NK-92 treated with Interleukin-12 subunit alpha and Interleukin-12 subunit beta, amount 100 ng/mL, for 24 hours (cell line): ENCODE data around the gene LLGL2.
A peak's percentile ranks its signal among the peaks of the same experiment; 100 is the strongest.
"Not testable (repeated sequence)": the region's sequence is repeated elsewhere in the genome, so short reads cannot be mapped to it uniquely, and the experiment has no call there.

Experiments
- DNase-seq: peaks from one replicate; lab custom pipeline; 2025; lab: John Stamatoyannopoulos, UW

Gene LLGL2

DNA sequence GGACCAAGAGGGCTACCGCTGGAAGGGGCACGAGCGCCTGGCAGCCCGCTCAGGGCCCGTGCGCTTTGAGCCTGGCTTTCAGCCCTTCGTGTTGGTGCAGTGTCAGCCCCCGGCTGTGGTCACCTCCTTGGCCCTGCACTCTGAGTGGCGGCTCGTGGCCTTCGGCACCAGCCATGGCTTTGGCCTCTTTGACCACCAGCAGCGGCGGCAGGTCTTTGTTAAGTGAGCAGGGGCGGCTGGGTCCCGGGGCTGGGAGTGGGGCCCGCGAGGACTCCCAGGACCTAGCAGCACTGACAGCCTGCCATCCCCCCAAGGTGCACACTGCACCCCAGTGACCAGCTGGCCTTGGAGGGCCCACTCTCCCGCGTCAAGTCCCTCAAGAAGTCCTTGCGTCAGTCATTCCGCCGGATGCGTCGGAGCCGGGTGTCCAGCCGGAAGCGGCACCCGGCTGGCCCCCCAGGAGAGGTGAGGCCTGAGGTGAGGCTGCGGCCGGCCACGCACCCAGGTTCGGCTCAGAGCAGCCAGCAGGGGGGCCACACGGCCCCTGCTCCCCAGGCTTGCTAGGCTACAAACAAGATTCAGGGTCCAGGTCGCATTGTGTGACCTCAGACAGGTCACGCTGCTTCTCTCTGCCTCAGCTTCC is 44.7 kb downstream of the LLGL2 start:
- no peak for DNase-seq

DNA sequence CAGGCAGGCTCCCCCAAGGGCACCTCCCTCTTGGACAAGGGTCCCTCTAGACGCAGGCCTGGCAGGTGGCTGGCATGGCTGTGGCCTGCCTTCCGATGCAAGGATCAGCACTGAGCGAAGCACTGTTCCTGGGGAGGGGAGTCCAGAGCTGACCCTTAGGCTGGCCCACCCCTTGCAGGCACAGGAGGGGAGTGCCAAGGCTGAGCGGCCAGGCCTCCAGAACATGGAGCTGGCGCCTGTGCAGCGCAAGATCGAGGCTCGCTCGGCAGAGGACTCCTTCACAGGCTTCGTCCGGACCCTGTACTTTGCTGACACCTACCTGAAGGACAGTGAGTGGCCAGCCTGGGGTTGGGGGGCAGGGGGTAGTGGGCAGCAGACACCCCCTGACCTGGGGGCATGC is 45.3 kb downstream of the LLGL2 start:
- no peak for DNase-seq

DNA sequence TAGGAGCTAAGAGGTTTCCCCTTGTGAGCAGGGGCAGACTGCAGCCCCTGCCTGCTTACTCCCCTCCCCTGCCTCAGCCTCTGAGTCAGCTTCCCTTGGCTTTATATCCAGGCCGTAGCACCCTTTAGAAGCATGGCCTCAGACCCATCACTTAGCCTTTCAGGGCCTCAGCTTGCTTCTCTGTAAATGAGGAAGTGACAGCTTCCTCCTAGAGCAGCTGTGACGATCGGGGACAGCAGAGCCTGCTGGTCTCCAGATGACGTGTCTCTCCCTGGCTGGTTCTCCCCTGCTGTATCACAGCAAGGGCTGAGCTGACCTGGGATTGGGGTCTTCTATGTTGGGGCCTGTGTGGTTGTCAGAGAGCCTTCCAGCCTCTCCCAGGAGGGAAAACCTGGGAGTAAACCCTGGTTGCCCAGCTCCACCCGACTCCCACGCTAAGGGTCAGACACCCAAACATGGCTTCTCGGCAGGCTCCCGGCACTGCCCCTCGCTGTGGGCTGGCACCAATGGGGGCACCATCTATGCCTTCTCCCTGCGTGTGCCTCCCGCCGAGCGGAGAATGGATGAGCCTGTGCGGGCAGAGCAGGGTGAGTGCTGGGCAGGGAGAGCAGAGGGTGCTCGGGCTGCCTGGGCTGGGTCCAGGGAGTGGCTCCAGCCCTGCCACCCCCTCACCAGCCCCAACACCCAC is 45.8 kb downstream of the LLGL2 start:
- DNase-seq: no peak

DNA sequence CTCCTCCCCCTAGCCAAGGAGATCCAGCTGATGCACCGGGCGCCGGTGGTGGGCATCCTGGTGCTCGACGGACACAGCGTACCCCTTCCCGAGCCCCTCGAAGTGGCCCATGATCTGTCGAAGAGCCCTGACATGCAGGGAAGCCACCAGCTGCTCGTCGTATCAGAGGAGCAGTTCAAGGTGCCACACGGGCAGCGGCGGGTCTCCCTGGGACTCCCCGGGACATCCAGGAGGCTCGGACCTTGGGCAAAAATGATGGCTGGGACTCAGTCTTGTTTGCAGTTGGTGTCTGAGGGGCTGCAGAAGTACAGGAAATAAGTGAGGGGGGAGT is 46.4 kb downstream of the LLGL2 start:
- no peak for DNase-seq

DNA sequence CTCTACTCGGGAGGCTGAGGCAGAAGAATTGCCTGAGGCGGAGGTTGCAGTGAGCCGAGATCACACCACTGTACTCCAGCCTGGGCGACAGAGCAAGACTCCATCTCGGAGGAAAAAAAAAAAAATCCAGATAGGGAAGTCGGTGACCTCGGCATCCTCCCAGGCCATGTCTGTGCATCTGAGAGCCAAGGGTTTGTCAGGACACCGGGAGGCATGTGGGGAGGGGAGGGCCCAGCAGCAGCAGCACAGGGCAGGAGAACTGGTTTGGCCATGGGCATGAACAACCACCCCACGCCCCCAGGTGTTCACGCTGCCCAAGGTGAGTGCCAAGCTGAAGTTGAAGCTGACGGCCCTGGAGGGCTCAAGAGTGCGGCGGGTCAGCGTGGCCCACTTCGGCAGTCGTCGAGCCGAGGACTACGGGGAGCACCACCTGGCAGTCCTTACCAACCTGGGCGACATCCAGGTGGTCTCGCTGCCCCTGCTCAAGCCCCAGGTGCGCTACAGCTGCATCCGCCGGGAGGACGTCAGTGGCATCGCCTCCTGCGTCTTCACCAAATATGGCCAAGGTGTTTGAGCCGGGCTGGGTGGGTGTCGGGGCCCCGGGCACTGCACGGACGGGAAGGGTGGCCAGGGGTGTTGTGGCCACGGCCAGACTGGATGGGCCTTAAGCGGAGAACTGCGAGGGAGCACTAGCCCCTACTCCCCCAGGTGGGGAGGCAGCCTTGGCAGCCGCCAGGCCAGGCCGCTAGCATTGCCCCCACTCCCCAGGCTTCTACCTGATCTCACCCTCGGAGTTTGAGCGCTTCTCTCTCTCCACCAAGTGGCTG is 47.4 kb downstream of the LLGL2 start:
- no peak for DNase-seq

DNA sequence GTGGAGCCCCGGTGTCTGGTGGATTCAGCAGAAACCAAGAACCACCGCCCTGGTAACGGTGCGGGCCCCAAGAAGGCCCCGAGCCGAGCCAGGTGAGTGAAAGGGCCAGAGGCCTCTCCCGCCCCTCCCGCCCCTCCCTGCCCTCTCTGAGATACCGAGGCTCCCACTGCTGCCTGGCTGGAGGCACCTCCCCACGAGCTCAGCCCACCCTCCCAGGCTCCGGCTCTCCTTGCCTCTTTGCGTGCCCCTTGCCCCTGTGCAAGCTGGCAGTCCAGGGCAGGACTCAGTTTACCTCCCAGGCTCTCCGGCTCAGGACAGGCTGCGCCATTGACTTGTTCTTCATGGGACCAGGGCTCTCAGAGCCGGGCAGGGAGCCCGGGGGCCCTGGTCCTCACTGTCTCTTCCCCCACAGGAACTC is 48.1 kb downstream of the LLGL2 start:
- no peak for DNase-seq

DNA sequence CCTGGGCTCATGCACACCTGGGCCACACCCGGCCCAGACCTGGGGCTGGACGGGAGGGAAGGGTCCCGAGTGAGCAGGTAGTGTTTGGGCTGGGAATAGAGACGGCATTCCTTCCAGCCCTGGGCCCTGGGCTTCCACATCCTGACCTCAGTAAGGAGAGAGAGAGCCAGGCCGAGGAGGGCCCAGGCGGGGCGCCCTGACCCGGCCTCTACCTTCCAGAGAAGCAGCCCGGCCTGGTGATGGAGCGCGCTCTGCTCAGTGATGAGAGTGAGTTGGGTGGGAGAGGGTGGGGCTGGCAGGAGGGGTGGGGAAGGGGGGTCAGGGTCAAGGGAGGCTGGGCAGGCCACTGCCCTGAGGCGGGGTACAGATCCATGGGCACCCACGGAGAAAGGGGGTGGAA is 48.5 kb downstream of the LLGL2 start:
- no peak for DNase-seq

DNA sequence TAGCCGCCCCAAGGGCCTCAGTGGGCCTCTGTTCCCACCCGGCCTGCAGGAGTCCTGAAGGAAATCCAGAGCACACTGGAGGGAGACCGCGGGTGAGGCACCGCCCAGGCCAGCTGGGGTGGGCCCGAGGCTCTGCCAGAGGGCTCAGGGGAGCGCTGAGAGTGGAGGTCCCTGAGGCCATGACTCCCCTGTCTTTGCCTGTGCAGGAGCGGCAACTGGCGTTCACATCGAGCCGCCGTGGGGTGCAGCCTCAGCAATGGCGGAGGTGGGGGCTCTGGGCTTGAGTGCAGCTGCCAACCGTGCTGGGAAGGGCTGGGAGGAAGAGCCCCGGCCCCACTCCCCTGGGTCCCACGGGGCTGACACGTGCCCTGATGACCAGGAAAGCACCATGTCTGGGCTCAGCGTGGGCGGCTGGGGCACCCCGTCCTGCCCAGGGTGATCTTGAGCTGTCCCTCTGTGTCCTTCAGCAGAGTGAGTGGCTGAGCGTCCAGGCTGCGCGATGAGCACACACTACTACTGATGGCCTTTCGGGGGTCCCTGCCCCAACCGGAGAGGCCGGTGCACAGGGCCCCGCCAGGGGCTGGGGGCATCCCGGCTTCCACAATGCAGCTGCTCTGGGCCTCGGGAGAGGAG is 49.0 kb downstream of the LLGL2 start:
- DNase-seq: no peak

DNA sequence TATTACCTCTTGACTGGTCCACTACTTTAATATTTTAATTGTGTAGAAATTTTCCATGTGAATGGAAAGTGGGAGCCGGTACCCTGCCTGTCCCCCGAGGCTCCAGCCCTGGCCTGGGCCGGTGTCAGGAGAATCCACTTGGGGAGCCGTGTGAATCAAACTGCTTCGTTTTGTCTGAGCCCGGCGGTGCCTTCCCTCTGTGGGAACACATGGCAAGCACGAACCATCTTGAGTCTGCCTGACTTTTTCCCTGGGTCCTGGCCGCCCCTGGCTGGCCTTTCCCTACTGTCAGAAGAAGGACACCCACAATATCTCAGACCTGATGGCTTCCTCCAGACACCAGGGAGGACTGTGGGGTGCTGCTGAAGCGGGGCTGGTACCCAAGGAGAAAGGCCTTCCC is 49.7 kb downstream of the LLGL2 start:
- no peak for DNase-seq

DNA sequence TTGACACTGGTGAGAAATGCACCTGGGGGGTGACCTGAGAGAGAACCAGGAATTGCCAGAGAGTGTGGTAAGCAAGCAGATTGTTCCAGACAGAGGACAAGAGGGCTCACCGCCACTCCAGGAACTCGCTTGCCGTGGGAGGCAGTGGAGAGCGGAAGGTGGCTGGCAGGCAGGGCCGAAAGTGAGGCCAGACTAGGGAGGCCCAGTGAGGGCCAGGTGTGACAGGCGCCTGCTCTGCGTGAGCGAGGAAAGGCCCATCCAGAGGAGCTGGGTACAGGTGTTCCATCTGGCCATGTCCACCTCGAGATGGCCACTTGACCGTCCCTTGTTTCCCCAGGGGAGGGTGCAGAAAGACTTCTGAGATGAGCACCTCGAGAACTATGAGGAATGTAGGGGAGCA is 50.2 kb downstream of the LLGL2 start:
- DNase-seq: no peak

DNA sequence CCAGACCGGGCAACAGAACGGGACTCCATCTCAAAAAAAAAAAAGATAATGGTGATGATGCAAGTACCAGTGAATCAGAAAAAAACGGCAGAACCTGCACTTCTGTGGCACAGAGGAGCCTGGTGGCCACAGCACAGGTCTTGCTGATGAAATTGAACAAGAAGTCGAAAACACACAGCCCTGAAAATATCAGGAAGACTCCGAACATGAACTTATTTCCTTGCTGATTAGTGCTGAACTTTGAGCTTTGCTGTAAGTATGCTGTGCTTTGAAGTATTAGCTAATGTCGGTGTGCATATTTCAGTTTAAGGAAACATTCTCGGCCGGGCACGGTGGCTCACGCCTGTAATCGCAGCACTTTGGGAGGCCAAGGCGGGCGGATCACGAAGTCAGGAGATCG is 51.2 kb downstream of the LLGL2 start:
- no peak for DNase-seq

DNA sequence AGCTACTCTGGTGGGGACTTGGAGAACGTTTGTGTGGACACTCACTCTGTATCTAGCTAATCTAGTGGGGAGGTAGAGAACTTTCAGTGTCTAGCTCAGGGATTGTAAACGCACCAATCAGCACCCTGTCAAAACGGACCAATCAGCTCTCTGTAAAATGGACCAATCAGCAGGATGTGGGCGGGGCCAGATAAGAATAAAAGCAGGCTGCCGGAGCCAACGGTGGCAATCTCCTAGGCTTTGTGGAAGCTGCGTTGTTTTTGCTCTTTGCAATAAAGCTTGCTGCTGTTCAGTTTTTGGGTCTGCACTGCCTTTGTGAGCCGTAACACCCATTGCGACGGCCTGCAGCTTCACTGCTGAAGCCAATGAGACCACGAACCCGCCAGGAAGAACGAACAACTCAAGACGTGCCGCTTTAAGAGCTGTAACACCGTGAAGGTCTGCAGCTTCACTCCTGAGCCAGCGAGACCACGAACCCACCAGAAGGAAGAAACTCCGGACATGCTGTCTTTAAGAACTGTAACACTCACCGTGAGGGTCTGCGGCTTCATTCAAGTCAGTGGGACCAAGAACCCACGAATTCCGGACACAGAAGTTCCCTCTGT is 55.7 kb downstream of the LLGL2 start:
- not testable (repeated sequence) for DNase-seq

DNA sequence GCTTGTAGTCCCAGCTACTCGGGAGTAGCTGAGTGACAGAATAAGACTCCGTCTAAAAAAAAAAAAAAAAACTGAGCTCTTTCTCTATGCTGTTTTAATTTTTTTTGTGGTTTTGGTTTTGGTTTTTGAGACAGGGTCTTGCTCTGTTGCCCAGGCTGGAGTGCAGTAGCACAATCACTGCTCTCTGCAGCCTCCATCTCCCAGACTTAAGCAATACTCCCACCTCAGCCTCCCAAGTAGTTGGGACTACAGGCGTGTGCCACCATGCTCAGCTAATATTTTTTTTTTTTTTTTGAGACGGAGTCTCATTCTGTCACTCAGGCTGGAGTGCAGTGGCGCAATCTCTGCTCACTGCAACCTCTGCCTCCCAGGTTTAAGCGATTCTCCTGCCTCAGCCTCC is 57.7 kb downstream of the LLGL2 start:
- DNase-seq: not testable (repeated sequence)

DNA sequence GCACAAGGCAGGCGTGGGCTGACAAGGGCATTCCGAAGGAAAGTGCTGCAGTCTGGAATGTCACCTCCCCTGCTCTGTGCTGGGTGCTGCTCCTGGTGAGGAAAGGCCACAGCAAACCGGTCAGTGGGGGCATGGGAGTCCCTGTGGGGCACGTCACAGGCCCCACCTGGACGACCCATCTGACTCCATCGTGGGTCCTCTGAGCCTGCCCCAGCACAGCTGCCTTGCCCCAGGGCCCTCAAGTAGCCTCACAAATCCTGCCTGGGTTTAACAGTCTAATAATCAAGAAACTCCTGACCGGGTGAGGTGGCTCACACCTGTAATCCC is 59.3 kb downstream of the LLGL2 start:
- DNase-seq: no peak

DNA sequence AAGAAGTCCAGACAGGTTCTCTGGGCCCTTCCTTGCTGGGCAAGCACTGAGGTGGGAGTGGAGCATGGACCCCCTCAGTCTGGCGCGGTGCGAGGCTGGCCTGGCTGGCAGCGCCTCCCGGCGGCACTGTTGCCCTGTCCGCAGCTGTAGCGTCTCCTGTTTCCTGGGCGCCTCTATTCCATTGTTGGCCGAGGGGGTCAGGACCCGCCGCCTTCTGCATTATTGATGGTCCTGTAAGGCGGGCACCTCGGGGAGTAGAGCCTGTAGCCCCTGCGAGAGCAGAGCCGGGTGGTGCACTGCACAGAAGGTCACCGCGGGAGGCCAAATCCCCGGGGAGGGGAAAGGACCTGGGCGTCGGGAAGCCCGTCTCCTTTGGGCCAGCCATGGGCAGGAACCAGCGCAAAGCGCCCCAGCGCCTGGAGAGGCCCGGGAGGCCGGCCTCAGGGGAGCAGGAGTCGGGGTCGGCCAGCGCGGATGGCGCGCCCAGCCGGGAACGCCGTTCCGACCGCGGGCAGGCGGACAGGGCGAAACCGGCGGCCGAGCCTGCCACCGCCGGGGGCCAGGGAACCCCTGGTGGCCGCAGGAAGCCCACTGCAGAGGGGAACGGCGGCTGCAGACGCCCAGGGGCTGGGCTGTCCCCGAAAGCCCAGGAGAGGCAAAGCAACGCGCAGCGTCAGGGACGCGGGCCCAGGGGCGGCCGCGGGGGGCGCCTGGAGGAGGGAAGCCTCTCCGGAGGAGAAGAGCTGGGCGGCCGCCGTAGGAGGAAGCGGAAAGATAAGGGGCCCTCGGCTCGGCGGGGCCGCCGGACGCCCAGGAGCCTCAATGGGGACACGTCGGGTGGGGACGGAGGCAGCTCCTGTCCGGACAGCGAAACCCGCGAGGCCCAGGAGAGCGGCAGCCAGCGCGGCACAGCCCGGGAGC is 62.4 kb downstream of the LLGL2 start, which contains the start of gene MYO15B:
MYO15B (plus strand) TSS at position 126 of the 921 bp plus-strand sequence; CDS start at position 384, 258 bp downstream.
- DNase-seq: no peak

DNA sequence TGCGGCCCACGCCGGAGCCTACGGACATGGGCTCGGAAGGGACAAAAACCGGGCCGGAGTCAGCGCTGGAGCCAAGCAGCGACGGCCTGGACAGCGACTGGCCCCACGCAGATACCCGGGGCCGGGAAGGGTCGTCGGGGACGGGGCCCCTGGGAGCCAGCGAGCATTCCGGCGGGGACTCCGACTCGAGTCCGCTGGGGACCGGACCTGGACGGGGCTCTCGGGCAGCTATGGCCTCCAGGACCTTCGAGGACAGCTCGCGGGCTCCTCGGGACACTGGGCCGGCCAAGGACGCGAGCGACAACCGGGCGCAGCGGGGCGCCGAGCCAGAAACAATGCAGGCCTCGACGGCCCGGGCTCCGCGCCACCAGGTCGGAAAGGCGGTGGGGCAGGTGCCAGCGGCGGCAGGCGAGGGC is 63.1 kb downstream of the LLGL2 start:
- no peak for DNase-seq

DNA sequence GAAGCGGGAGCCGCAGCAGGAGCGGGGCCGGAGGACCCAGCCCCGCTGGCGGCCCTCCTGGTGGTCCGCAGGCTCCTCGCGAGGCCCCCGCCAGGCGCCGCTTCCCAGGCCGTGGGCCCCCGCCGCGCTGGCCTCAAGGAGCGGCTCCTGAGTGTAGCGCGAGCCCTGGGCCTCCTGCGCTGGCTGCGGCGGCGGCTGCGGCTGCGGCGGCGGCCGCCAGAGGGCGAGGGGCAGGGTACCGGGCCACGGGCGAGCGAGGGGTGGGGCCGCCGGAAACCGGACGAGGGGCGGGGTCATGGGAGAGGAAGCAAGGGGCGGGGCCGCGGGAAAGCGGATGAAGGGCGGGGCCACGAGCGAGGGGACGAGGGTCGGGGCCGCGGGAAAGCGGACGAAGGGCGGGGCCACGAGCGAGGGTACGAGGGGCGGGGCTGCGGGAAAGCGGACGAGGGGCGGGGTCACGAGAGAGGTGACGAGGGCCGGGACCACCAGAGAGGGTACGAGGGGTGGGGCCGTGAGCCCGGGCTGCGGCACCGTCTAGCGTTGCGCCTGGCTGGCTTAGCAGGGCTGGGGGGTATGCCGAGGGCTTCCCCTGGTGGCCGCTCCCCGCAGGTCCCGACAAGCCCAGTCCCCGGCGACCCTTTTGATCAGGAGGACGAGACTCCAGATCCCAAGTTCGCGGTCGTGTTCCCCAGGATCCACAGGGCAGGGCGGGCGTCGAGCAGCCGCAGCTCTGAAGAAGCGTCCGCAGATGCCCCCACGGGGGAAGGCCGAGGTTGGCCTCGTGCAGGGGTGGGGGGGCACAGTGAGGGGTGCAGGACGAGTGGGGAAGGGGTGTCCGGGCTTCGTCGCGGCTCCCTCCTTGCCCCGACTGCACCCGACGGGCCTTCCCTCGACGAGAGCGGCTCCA is 63.8 kb downstream of the LLGL2 start:
- peak; percentile 90 for DNase-seq

DNA sequence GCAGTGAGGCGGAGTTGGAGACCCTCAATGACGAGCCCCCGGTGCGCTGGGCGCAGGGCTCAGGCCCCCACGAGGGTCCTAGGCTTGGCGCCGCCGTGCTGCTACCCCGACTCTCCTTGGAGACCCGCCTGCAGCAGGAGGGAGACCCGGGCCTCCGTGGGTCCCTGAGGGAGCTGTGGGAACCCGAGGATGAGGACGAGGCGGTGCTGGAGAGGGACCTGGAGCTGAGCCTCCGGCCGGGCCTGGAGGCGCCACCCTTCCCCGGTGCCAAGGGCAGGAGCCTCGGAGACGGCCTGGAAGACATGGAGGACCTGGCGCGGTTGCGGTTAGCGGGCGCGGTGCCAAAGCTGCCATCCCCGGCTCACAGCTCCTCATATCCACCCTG is 64.4 kb downstream of the LLGL2 start:
- no peak for DNase-seq

DNA sequence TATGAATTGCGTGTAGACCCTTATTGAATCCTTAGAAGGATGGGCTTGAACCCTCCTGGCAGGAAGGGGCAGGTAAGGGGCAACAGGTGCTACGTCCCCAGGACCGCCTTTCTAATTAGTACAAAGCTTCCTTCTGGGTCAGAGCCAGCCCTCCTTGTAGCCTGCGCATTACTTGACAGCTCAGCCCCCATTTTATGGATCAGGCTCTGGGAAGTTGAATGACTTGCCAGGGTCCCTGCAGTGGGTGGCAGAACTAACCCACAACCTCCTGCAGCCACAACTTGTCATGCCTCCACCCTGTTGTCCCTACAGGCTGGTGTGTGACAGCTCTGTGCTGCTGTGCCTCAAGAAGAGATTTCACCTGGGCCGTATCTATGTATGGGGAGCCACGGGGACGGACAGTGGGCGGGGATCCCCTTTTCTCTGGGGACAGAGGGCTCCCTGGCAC is 64.8 kb downstream of the LLGL2 start:
- no peak for DNase-seq
